Hematopoietic multipotent progenitor cell treated with erythropoietin and hydrocortisone succinate and interleukin-3 and kit ligand, for 17 days (in vitro differentiated cells): ENCODE results near the gene HGS.

Source experiments
- DNase-seq: peaks from one replicate; pipeline ENCODE4 v3.0.0-alpha.2; 2015; ENCODE audit warnings: low spot score

The HGS gene

DNA sequence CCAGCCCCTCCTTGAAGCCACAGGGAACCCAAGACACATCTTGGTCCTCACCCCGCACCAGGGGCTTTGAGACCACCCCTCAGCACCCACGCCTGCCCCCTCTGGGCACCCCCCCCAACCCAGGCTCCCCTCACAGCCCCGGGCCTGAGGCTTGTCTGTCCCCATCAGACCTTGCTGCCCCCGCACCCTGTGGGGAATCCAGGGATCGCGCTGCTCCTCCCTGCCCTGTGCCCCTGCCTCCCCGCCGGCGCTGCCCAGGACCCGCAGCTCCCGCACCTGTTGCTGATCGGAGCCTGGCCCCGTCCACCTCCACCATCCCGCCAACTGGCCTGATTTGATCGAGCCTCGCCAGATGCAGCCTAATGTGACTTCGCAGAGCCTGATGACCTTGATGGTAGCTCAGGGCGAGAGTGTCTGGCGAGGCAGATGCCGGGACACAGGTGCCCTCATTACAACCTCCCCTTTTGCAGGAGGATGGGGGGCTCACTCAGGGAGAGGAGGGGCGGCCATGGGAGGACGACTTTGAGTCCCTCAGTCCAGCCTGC lies 57.3 kb downstream of the HGS start:
- DNase-seq, result no peak

DNA sequence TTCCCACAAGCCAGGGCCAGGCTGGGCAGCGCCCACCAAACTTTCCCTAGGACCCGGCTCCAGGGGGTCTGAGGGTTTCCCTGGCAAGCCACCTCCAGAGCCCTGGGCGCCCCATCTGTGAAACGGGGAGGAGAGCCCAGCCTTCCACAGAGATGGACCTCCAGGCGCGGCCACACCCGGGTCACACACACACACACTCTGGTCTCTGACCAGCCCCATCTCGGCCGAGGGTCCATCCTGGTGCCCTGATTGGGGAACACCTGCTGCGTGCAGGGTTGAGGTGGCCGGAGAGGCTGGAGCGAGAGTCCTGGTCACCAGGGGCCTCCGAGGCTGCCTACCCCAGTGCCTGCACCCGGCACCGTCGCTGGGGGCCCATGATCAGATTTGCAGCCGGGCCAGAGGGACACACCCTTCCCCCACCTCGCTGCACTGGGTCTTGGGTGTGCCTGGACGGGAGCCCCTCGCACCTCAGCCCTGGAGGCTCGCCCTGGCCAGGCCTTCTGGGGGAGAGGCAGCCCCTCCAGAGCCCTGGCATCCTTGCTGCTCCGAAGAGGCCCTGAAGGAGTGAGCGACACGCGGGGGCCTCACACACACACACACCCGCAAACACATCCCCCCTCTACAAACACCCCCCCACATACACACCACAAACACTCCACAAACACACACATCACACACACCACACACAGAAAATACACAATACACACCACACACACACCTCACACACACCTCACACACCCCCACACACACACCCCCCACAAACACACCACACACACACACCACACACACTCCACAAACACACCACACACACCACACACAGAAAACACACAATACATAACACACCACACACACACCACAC lies 58.0 kb downstream of the HGS start:
- DNase-seq, result no peak
